ENCODE measurements around the gene SLC16A10. TPM values are rescaled to one million over a fixed set of nuclear protein-coding genes. Genes with fewer than 3 reads are reported as not detected.

Gene SLC16A10
- total and polyA plus RNA-seq, 2 donors from 2014 or later: 3.7 to 5.9 TPM

DNA sequence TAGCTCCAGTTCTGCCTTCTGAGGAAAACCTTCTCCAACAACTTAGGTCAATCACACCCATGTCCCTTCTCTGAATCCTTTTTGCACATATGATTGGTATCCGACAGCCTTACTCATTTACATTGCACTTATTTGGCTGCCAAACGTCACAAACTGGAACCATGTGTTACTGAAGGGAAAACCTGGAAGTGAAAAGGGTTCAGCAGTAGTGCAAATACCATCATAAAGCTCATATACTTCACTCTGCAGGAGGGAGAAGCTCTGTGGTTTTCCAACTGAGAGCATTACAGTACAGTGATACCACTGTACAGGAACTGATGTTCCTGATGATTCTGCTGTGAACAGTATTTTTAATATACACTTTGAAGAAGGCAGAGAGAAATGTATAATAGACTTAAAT is 87.8 kb downstream of the SLC16A10 start:
- Histone ChIP-seq H3K4me3 (ENCODE audit: low read length in 3 of 3) (no peak overlapping the region), H3K27me3 (ENCODE audit: control insufficient read depth, insufficient read depth, low read length) (no peaks in the 10 kb centered on the region), H3K27ac (ENCODE audit: low read depth in 2 of 2, low read length in 2 of 2) (no peak overlapping the region), H3K4me1 (ENCODE audit: control insufficient read depth in 2 of 3, insufficient read depth in 2 of 3, low read depth in 1 of 3, low read length in 3 of 3) (no peaks in the 10 kb centered on the region), H3K9me3 (ENCODE audit: control insufficient read depth in 2 of 3, insufficient read depth in 1 of 3, low read length in 3 of 3) (no peaks in the 10 kb centered on the region), H3K9ac (ENCODE audit: low read length in 3 of 3) (no peak overlapping the region), H3K36me3 (ENCODE audit: control insufficient read depth in 2 of 3, insufficient read depth in 3 of 3, low read length in 3 of 3) (no peaks in the 10 kb centered on the region)
- DNase-seq (no peak), FAIRE-seq (no peak)
- intact Hi-C loops (cut with DNase I): no loop called here
- TF ChIP-seq, protein P1, sequence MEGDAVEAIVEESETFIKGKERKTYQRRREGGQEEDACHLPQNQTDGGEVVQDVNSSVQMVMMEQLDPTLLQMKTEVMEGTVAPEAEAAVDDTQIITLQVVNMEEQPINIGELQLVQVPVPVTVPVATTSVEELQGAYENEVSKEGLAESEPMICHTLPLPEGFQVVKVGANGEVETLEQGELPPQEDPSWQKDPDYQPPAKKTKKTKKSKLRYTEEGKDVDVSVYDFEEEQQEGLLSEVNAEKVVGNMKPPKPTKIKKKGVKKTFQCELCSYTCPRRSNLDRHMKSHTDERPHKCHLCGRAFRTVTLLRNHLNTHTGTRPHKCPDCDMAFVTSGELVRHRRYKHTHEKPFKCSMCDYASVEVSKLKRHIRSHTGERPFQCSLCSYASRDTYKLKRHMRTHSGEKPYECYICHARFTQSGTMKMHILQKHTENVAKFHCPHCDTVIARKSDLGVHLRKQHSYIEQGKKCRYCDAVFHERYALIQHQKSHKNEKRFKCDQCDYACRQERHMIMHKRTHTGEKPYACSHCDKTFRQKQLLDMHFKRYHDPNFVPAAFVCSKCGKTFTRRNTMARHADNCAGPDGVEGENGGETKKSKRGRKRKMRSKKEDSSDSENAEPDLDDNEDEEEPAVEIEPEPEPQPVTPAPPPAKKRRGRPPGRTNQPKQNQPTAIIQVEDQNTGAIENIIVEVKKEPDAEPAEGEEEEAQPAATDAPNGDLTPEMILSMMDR (IDR thresholded peaks at IDR 0.05; ENCODE audit: borderline replicate concordance, extremely low read depth, insufficient read depth): no peak

DNA sequence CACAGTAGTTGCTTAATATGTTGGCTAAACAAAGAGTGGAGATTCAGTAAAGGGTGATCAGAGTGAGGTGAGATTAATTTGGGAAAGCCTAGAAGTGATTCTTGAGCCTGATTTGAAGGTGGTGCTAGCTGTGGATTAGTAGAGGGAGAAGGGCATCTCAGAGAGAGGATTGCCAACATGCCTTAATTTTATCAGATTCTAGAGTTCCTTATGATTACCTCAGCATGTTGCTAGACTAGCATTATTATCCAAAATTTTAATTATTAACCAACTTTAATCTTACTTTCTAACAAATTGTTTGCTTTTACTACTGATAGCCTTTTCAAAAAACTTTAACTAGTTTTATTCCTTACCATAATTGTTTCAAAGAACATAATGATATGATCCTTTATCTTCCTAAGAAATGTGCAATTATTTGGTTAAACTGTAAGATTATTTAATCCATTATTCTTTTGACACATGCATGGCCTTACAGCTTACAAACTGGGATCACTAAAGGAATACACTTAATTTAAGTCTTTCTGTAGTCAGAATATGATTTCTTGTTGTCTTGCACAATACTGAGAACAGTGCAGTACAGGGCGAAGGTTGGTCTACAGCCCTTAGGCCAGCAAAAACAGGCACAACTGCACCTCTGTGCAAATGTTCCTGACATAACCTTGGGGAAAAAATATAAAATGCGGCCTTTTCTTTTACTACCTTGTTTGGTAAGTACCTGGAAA is 88.9 kb downstream of the SLC16A10 start:
- Histone ChIP-seq H3K4me3 (ENCODE audit: low read length in 3 of 3) (no peak overlapping the region), H3K27ac (ENCODE audit: low read depth in 2 of 2, low read length in 2 of 2) (no peak overlapping the region), H3K36me3 (ENCODE audit: control insufficient read depth in 2 of 3, insufficient read depth in 3 of 3, low read length in 3 of 3) (no peaks in the 10 kb centered on the region), H3K9me3 (ENCODE audit: control insufficient read depth in 2 of 3, insufficient read depth in 1 of 3, low read length in 3 of 3) (no peaks in the 10 kb centered on the region), H3K4me1 (ENCODE audit: control insufficient read depth in 2 of 3, insufficient read depth in 2 of 3, low read depth in 1 of 3, low read length in 3 of 3) (no peaks in the 10 kb centered on the region), H3K27me3 (ENCODE audit: control insufficient read depth, insufficient read depth, low read length) (no peaks in the 10 kb centered on the region), H3K9ac (ENCODE audit: low read length in 3 of 3) (no peak overlapping the region)
- FAIRE-seq: no peak
- TF ChIP-seq, protein P1 (IDR thresholded peaks at IDR 0.05; ENCODE audit: borderline replicate concordance, extremely low read depth, insufficient read depth): no peak
- intact Hi-C loops (cut with DNase I): no loop called here
- DNase-seq: no peak

DNA sequence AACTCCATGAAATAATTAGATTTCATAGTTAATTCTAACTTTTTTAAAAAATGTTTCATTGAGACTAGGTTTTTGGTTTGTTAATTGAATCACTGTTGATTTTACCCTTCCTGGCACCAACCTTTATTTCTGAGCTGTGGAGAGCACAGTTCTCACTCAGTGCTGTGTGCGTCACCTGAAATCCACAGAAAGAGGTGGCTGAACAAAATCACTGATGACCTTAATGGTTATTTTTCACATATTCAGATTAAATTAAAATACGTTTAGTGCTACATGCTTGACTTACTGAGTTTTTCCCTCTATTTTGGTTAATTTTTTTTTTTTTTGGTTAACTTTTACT is 89.4 kb downstream of the SLC16A10 start:
- intact Hi-C loops (cut with DNase I): no loop called here
- no peak overlapping the region for H3K27ac ChIP-seq (ENCODE audit: low read depth in 2 of 2, low read length in 2 of 2)
- no peaks in the 10 kb centered on the region for H3K27me3 ChIP-seq (ENCODE audit: control insufficient read depth, insufficient read depth, low read length)

More for the DNA sequence above, 89.4 kb downstream of the SLC16A10 start:
- DNase-seq: no peak
- no peaks in the 10 kb centered on the region for H3K4me1 ChIP-seq (ENCODE audit: control insufficient read depth in 2 of 3, insufficient read depth in 2 of 3, low read depth in 1 of 3, low read length in 3 of 3)
- no peaks in the 10 kb centered on the region for H3K36me3 ChIP-seq (ENCODE audit: control insufficient read depth in 2 of 3, insufficient read depth in 3 of 3, low read length in 3 of 3)
- no peak for FAIRE-seq
- H3K9me3 ChIP-seq (ENCODE audit: control insufficient read depth in 2 of 3, insufficient read depth in 1 of 3, low read length in 3 of 3): no peaks in the 10 kb centered on the region
- TF ChIP-seq, protein P1 (IDR thresholded peaks at IDR 0.05; ENCODE audit: borderline replicate concordance, extremely low read depth, insufficient read depth): no peak
- H3K4me3 ChIP-seq (ENCODE audit: low read length in 3 of 3): no peak overlapping the region
- H3K9ac ChIP-seq (ENCODE audit: low read length in 3 of 3): no peak overlapping the region
